Aorta (tissue), 5 donors: Measurements from ENCODE around the gene EDARADD. TPM values are rescaled to one million over a fixed set of nuclear protein-coding genes. Genes with fewer than 3 reads are reported as not detected.
"Not testable (repeated sequence)": the region's sequence is repeated elsewhere in the genome, so short reads cannot be mapped to it uniquely, and the experiment has no call there.

Experiments used
- ATAC-seq: fragments of 200-7000 bp; cut with Tn5 transposase; one replicate; pipeline ENCODE4 v1.9.1; 2022; ENCODE audit warnings: moderate library complexity; ENCODE audit not compliant: low FRiP score
- DNase-seq, 2 donors: peaks; one replicate each; pipeline ENCODE4 v3.0.0-alpha.2; 2020
- H3K27ac ChIP-seq, 2 donors: one replicate each; pipeline ENCODE4 v1.5.1; 2013; ENCODE audit warnings: low read length in 2 of 2, mild to moderate bottlenecking in 2 of 2, moderate library complexity in 2 of 2, control low read depth in 1 of 2, inconsistent platforms in 1 of 2, low read depth in 1 of 2
- H3K27me3 ChIP-seq, 2 donors: one replicate each; pipeline ENCODE4 v1.6.1; 2013; ENCODE audit warnings: control low read depth in 1 of 2, low read length in 1 of 2, mild to moderate bottlenecking in 1 of 2, moderate library complexity in 1 of 2; ENCODE audit not compliant: insufficient read depth in 2 of 2, control insufficient read depth in 1 of 2
- H3K36me3 ChIP-seq, 2 donors: one replicate each; pipeline ENCODE4 v1.6.1; 2013; ENCODE audit warnings: control low read depth in 1 of 2, low read length in 1 of 2, mild to moderate bottlenecking in 1 of 2; ENCODE audit not compliant: insufficient read depth in 2 of 2, control insufficient read depth in 1 of 2
- H3K4me1 ChIP-seq, 2 donors: one replicate each; pipeline ENCODE4 v1.6.1; 2013; ENCODE audit warnings: low read length in 2 of 2, control low read depth in 1 of 2, mild to moderate bottlenecking in 1 of 2, moderate library complexity in 1 of 2; ENCODE audit not compliant: insufficient read depth in 2 of 2, control insufficient read depth in 1 of 2
- H3K4me3 ChIP-seq, 2 donors: one replicate each; pipeline ENCODE4 v1.5.1; 2013; ENCODE audit warnings: low read length in 2 of 2, control low read depth in 1 of 2, mild to moderate bottlenecking in 1 of 2
- H3K9me3 ChIP-seq: one replicate; pipeline ENCODE4 v1.6.1; 2013; ENCODE audit warnings: mild to moderate bottlenecking, low read length; ENCODE audit not compliant: control insufficient read depth
- WGBS, 2 donors: extraction: QIAGEN DNeasy Blood & Tissue Kit; methylation state at CpG; one replicate each; pipeline ENCODE4 v1.1.7; 2013; 5-methylcytosine and 5-hydroxymethylcytosine counted together
- intact Hi-C, 2 donors: fragments of 100-400 bp; cut with DNase I; formaldehyde crosslinking; loops; one replicate each; pipeline versions ENCODE4 v1.14.2 to v1.15.0; 2022
- polyA plus RNA-seq, 2 donors: library from polyadenylated mRNA; stranded (reverse); fragments of 200-250 nt; gene quantifications; one replicate each; pipeline ENCODE4 v1.2.3, GENCODE V29; 2013
- total RNA-seq, 2 donors: library from RNA; stranded (reverse); fragmentation: NEBNext Ultra II Directional; extraction: Animal tissue kit (Norgen Biotek cat#: 25700); gene quantifications; one replicate each; pipeline ENCODE4 v1.2.1, GENCODE V29; 2021
- donor health status: healthy with polysubstance abuse.
- donor health status: Bipolar disorder and iron deficiency.
- donor health status: DM: no; HTN: no; CAD: no.
- donor health status: DM: no; HTN: no; CAD: no.
- donor health status: DM: yes; HTN: yes; CAD: no.

Gene EDARADD
- total and polyA plus RNA-seq, 4 donors, result 0.25 to 0.59 (median 0.43) TPM

DNA sequence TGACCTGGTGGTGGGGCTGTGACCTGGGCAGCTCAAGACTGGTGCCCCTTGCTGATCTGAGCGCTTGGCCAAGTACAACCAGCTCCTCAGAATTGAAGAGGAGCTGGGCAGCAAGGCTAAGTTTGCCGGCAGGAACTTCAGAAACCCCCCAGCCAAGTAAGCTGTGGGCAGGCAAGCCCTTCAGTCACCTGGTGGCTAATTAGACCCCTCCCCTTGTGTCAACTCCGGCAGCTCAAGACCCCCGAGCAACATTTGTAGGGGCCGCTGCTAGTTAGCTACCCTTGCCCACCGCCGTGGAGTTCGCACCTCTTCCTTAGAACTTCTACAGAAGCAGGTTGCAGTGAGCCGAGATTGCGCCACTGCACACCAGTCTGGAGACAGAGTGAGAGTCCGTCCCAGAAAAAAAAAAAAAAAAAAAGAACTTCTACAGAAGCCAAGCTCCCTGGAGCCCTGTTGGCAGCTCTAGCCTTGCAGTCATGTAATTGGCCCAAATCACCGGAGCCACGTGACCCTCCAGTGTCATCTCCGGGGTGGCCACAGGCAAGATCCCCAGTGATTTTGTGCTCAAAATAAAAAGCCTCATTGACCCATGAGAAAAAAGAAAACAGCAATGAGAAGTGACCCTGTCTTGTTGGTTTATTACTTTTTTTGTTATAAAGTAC, 90.4 kb downstream of the EDARADD start:
- Histone ChIP-seq H3K4me1 (no peaks in the 10 kb centered on the region), H3K9me3 (no peaks in the 10 kb centered on the region), H3K36me3 (no peaks in the 10 kb centered on the region), H3K27me3 (no peaks in the 10 kb centered on the region), H3K4me3 (no peak overlapping the region), H3K27ac (no peak overlapping the region)
- DNase-seq (no peak), ATAC-seq (no peak)
- WGBS, 2 donors, result 90 to 91% methylated on average over 14 of the region's 14 CpGs
- intact Hi-C loops, result no loop called here

DNA sequence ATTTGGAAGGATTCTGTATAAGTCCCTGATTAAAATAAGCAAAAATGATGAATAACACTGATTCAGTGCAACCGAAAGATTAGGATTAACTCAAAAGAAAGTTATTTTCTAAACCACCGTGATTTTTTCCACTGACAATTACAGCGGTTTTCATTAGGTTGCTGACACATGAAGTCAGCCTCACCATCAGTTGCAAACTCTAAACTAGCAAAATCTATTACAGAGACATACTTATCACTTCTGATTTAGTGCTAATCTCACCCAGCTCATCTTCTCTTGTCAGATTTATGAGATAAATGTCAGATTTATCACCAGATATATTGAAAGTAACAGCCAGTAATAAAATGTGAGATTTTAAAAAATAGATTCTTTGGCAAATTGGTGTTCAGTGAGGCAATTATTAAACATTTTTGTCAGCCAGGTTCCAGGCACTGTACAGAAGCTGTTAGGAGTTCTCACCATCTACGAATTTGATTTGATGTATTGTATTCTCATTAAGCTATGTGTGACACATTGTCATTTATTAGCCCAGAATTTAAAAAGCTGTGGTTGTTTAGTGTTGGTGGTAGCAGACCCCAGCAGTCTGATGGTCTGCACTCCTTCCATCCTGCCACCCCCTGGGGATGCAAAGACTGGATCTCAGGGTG, 92.4 kb downstream of the EDARADD start:
- no peaks in the 10 kb centered on the region for H3K27me3 ChIP-seq
- H3K4me3 ChIP-seq, result no peak overlapping the region
- H3K4me1 ChIP-seq, result no peaks in the 10 kb centered on the region
- DNase-seq, result no peak
- intact Hi-C loops, result loop anchor here in 1 of 2 donors (5.0 kb wide), 1 partner anchor 384 kb away; no protein-coding TSS in a partner anchor
- no peak for ATAC-seq
- 59 to 69% methylated on average over 4 of the region's 4 CpGs for WGBS, 2 donors
- H3K27ac ChIP-seq, result no peak overlapping the region
- no peaks in the 10 kb centered on the region for H3K36me3 ChIP-seq
- H3K9me3 ChIP-seq, result no peaks in the 10 kb centered on the region

DNA sequence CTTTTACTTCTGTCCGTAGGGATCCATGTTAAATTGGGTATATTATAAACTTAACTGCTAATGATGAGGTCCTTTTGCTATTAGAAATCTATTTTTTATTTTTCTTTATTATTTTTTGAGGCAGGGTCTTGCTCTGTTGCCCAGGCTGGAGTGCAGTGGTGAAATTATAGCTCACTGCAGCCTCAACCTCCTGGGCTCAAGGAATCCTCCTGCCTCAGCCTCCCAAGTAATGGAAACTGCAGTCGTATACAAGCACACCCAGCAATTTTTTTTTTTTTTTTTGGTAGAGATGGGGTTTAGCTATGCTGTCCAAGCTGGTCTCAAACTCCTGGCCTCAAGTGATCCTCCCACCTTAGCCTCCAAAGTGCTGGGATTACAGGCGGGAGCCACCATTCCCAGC, 95.1 kb downstream of the EDARADD start:
- not testable (repeated sequence) for H3K4me1 ChIP-seq, DNase-seq, ATAC-seq, H3K27me3 ChIP-seq, H3K27ac ChIP-seq, H3K4me3 ChIP-seq, H3K9me3 ChIP-seq, H3K36me3 ChIP-seq
- WGBS, 2 donors, result 92 to 93% methylated on average over 3 of the region's 3 CpGs
- intact Hi-C loops, result loop anchor here in 1 of 2 donors (5.0 kb wide), 1 partner anchor 387 kb away; no protein-coding TSS in a partner anchor

DNA sequence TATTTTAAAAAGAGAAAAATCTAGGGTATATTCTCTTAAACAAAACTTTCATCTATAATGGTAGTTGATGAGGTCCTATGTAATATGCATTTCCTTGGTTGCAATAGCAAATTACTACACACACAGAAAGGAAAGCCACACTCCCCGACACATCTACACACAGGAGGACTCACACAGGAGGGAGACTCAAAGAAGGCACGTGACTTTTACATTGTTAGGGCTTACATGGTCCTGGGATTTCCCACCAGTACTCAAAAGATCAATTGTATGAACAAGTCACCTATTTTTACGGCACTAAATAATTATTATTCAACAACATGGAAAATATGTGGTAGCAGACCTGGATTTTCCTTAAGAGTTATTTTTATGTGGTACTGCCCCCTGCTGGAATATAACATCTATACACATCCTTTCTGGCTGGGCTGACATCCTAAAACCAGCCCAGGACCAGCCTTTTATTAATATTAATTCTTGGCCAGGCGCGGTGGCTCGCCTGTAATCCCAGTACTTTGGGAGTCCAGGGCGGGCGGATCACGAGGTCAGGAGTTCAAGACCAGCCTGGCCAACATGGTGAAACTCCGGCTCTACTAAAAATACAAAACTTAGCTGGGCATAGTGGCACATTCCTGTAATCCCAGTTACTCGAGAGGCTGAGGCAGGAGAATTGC, 95.8 kb downstream of the EDARADD start:
- no peak for DNase-seq
- Histone ChIP-seq H3K9me3 (no peaks in the 10 kb centered on the region), H3K4me3 (no peak overlapping the region), H3K27ac (no peak overlapping the region), H3K4me1 (no peaks in the 10 kb centered on the region), H3K27me3 (no peaks in the 10 kb centered on the region), H3K36me3 (no peaks in the 10 kb centered on the region)
- ATAC-seq, result peak; percentile 65
- WGBS, 2 donors, result 18 to 20% methylated on average over 11 of the region's 11 CpGs
- intact Hi-C loops, result loop anchor here (5.0 kb wide), 2 partner anchors 378 to 388 kb away; no protein-coding TSS in a partner anchor

DNA sequence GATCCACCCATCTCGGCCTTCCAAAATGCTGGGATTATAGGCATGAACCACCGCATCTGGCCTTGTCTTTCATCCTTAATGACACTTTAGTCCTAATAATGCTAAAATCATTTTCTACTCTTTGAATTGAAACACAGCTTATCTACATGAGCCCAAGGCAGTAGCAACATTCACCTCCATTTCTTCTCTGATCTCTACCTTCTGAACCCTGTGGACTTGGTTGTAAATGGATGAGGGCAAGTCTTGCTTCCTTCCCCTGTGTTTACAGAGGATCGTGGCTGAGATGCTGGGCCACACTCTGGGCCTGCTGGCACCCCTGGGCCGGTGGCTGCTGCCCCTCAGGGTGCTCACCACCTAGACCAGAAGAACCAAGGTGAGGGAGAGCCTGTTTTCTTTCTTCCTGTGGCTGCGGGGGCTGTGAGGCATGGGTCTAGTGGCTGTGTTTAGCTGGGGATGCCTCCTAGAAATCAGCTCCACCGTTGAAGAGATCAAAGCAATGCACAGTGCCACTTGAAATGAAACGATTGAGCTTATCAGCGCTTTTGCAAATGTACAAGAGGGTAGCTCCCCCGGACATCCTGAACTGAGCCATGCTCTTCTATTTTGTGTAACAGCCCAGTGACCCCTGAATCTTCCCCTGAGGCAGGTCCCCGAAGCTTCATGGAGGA, 97.5 kb downstream of the EDARADD start:
- Histone ChIP-seq H3K27me3 (no peaks in the 10 kb centered on the region), H3K4me1 (no peaks in the 10 kb centered on the region), H3K36me3 (no peaks in the 10 kb centered on the region), H3K9me3 (no peaks in the 10 kb centered on the region), H3K4me3 (no peak overlapping the region), H3K27ac (no peak overlapping the region)
- ATAC-seq (no peak), DNase-seq (no peak)
- WGBS, 2 donors, result 89 to 92% methylated on average over 10 of the region's 10 CpGs
- intact Hi-C loops, result loop anchor here in 1 of 2 donors (5.0 kb wide), 1 partner anchor 379 kb away; no protein-coding TSS in a partner anchor

DNA sequence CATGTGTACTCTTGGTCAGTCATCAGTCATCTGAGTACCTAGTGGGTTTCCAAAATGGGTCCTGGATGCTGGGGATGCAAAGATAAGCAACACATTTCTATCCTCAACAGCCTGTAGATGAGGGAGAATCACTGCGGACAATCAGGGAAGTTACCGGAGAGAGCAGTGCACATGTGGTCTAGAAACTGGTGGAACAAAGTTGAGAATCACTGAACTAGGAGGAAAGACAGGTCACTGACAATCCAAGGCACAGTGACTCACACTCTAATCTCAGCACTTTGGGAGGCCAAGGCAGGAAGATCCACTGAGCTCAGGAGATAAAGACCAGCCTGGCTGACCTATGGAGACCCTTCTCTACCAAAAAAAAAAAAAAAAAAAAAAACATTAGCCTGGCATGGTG, 98.3 kb downstream of the EDARADD start:
- no peak for DNase-seq
- H3K4me3 ChIP-seq, result no peak overlapping the region
- H3K36me3 ChIP-seq, result no peaks in the 10 kb centered on the region
- intact Hi-C loops, result loop anchor here in 1 of 2 donors (5.0 kb wide), 1 partner anchor 380 kb away; no protein-coding TSS in a partner anchor
- no peaks in the 10 kb centered on the region for H3K9me3 ChIP-seq
- no peaks in the 10 kb centered on the region for H3K27me3 ChIP-seq
- WGBS, 2 donors, result 97 to 100% methylated on average over 2 of the region's 2 CpGs
- no peaks in the 10 kb centered on the region for H3K4me1 ChIP-seq
- no peak overlapping the region for H3K27ac ChIP-seq
- ATAC-seq, result no peak

DNA sequence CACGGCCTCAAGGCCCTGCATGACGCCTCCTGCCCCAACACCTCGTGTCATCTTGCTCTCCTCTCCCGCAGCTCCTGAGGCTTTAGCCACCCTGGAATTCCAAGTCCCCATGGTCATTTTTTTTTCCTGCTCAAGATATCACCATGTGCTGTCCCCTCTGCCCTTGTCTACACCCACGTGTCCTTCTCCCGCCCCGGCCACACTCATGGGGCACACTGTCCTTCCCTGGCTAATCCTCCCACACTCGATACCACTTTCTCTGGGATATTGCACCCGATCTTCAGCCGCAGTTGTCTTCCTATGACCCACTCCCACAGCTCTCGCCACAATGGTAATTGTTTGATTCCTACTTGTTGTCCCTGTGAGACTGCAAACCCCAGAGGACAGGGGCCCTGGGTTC, 100.0 kb downstream of the EDARADD start:
- WGBS, 2 donors, result 95 to 96% methylated on average over 11 of the region's 11 CpGs
- Histone ChIP-seq H3K36me3 (no peaks in the 10 kb centered on the region), H3K9me3 (no peaks in the 10 kb centered on the region), H3K4me3 (no peak overlapping the region), H3K4me1 (no peaks in the 10 kb centered on the region), H3K27ac (no peak overlapping the region), H3K27me3 (no peaks in the 10 kb centered on the region)
- DNase-seq (no peak), ATAC-seq (no peak)
- intact Hi-C loops, result loop anchor here in 1 of 2 donors (5.0 kb wide), 1 partner anchor 382 kb away; no protein-coding TSS in a partner anchor

DNA sequence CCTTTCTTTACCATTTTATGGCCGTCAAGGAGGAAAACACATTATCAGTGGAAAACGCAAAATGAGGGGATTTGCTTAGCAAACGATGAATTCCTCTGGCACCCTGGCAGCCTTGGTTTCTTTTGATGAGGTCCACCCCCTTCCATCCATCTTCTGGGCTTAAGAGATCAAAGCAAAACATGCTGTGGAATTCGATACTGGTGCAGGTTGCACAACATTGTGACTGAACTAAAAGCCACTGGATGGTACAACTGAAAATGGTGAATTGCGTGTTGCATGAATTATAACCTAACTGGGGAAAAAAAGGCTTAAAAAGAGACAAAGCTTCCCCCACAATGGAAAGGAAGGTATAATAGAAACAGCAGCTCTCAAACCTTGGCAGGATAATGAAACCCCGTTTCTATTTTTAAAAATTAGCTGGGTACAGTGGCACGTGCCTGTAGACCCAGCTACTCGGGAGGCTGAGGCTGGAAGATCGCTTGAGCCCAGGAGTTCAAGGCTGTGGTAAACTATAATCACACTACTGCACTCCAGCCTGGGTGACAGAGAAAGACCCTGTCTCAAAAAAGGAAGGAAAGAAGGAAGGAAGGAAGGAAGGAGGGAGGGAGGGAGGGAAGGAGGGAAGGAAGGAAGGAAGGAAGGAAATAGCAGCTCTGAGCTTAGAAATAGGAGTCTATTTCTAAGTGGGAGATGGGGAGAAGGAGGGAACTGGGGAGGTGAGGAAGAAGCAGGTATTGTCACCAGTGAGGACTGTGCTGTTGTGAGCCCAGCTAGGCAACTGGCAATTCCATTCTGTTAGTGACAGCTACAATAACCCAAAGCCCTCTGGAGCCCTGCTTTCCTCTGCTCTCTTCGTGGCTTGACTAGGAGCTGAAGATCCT, 100.7 kb downstream of the EDARADD start:
- no peak overlapping the region for H3K27ac ChIP-seq
- no peaks in the 10 kb centered on the region for H3K4me1 ChIP-seq
- H3K4me3 ChIP-seq, result no peak overlapping the region
- ATAC-seq (no peak), DNase-seq (no peak)
- no peaks in the 10 kb centered on the region for H3K9me3 ChIP-seq
- H3K27me3 ChIP-seq, result no peaks in the 10 kb centered on the region
- H3K36me3 ChIP-seq, result no peaks in the 10 kb centered on the region
- WGBS, 2 donors, result 36 to 38% methylated on average over 10 of the region's 10 CpGs
- intact Hi-C loops, result loop anchor here in 1 of 2 donors (5.0 kb wide), 1 partner anchor 383 kb away; no protein-coding TSS in a partner anchor
